D721Med (cell line): ENCODE data around the gene DENND5A.

Experiments
- DNase-seq: peaks from one replicate; pipeline ENCODE4 v3.0.0; 2011; ENCODE audit warnings: low spot score; ENCODE audit not compliant: insufficient read length
- FAIRE-seq: peaks from 2 replicates; lab custom pipeline; 2011; peaks lifted over from hg19 to GRCh38; lab: Jason Lieb, UNC
- TF ChIP-seq, protein P1 (sequence below): IDR thresholded peaks from 2 replicates; pipeline ENCODE4 v1.5.1; 2012; ENCODE audit warnings: mild to moderate bottlenecking, control low read depth; ENCODE audit not compliant: insufficient read depth; ENCODE audit errors: missing control alignments

The DENND5A gene

DNA sequence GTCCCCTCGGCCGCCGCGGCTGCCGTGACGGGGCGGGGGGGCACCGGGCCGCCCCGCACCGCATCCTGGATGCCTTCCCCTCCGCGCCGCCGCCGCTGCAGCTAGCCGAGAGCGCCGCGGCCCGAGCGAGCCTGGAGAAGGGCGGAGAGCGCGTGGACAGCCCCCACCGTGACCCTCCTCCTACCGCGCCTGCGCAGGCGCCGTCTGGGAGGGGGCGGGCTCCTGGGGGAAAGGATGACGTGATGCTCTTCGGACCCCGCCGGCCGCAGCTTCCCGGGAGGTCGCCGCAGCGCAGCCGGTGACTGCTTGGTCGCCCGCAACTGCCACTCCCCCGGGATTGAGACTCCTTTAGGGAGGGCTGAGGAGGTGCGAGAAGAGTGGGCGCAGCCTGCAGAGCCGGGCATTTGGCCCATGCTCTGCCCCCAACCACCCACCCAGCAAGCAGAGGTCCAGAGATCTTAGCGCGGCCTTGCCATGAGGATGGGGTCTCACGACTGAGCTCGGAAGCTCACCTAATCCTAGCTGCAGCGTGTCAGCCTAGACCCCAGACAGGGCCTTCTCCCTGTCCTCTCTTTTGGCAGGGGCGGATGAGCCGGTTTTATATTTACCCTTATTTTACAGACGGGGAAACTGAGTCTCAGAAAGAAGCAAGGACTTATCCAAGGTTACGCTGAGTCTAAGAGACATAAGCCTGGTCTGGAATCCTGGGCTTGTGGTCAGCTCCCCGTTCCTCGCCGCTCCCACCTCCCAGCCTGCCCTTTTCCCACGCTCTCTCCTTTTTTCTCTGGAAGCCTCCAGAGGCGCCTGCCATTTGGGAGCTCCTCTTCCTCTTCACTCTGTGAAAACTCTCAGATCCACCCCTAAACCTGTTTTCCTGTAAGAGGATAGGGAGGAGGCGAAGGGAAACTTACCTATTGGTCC, at the start of gene DENND5A:
Gene DENND5A, minus strand, starts transcription at position 140 of the 921 bp plus-strand sequence. CDS start 281 bp downstream, outside the sequence.
- TF ChIP-seq, protein P1, sequence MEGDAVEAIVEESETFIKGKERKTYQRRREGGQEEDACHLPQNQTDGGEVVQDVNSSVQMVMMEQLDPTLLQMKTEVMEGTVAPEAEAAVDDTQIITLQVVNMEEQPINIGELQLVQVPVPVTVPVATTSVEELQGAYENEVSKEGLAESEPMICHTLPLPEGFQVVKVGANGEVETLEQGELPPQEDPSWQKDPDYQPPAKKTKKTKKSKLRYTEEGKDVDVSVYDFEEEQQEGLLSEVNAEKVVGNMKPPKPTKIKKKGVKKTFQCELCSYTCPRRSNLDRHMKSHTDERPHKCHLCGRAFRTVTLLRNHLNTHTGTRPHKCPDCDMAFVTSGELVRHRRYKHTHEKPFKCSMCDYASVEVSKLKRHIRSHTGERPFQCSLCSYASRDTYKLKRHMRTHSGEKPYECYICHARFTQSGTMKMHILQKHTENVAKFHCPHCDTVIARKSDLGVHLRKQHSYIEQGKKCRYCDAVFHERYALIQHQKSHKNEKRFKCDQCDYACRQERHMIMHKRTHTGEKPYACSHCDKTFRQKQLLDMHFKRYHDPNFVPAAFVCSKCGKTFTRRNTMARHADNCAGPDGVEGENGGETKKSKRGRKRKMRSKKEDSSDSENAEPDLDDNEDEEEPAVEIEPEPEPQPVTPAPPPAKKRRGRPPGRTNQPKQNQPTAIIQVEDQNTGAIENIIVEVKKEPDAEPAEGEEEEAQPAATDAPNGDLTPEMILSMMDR = peak; percentile 1
- DNase-seq = peak; percentile 98
- FAIRE-seq = no peak

DNA sequence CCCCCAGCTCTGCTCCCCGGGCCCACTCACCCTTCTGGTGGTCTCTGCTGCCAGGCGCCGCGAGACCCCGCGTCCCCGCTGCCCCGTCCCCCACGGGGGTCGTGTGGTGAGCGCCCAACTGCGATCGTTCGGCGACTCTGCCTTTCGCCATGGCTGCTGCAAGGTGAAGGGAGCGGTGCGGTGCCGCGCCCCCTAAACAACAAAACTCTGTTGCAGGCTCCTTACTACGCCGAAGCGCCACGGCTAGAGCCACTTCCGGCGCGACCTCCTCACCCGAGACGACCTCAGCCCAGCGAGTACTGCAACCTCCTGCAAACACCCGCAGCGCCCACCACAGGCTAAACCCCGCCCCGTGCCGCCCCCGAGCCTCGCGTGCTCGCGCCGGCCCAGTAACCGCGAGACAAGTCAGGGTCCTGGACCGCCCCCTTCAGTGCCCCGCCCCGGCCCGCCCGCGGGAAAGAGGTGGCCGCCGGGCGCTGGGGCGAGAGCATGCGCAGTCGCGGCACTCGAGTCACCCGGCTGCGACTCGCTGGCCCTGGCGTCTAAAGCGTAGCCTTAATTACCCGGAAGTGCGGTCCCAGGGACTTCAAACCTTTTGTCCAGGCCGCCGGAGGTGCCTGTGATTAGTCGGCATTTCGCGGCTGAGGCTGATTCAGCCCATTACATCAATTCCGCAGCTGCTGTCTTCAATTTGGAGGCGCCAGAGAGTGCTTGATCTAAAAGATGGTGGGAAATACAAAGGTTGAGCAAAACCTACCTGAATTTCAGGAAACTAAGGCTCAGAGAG, 49.3 kb upstream of the DENND5A start, which contains the start of gene TMEM41B:
Gene TMEM41B, minus strand, starts transcription at position 303 of the 787 bp plus-strand sequence. Its CDS starts 152 bp downstream, at position 151.
- FAIRE-seq (no peak), DNase-seq (peak; percentile 86)
- TF ChIP-seq, protein P1 = peak; percentile 7

DNA sequence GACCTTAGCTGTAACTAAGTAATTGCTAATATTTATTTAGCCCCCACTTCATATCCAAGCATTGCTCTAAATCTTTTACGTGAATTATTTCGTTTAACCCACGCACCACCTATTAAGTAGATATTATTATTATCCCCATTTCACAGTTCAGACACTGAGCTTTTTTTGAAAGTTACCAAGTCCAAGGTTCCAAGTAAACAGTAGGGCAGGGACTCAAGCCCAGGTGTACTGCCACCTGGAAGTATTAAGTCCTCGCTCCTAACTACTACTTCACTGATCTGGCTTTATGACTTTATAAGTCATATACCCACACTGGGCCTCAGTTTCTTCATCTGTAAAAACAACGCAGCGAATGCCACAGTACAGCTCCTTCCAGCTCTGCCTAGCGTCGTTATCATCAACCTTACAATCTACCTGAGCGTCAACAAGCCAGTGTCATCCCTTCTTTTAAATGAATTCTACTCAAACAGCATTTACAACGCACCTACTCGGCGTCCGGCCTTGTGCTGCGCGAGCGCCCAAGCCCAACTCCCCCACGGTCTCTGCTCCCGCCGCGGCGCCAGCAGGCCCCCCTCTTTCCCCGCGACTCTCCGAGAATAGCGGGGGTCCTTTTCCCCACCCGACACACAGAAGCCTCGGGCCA, 48.6 kb upstream of the DENND5A start:
- DNase-seq = no peak
- TF ChIP-seq, protein P1 = no peak
- FAIRE-seq = no peak

DNA sequence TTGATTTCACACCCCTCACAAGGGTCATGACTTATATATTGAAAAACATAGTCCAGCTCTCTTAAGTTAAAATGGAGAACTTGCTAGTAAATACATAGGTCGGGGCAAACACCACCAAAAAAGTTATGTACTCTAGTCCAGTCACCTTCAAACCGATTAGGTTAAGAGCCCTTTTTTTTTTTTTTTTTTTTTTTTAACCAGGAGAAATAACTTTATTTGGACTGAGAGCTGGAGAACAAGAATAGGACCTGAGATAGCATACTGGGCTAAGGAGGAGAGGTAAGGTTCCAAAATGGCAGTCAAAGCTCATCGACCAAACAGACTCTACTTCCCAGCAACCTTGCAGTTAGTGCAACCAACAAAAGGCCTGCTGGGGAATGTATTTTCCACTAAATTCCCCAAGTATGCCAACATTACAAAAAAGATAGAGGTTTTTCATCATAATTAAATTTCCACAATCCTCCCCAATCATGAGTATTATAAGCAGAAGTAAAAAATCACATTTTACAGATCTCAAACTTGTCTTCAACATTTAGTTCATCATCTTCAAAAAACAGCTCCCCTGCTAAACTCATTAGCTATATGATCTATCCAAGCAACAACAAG, 45.4 kb upstream of the DENND5A start:
- FAIRE-seq (no peak), DNase-seq (no peak)
- TF ChIP-seq, protein P1 = no peak

DNA sequence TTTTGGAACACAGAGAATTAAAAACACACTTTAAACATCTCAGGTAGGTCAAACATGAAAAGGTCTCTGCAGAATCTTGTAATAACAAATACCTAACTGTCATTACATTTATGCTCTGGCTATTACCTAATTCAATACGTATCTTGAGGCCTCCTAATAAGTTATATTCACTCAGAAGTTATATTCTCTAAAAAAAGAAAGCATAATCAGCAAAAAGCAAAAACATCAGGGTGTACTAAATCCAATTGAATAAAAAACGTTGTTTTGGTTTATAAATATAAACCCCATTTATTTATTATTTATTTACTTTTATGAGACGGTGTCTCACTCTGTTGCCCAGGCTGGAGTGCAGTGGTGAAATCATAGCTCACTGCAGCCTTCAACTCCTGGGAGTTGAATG, 39.0 kb upstream of the DENND5A start:
- no peak for FAIRE-seq
- DNase-seq = no peak
- TF ChIP-seq, protein P1 = no peak

DNA sequence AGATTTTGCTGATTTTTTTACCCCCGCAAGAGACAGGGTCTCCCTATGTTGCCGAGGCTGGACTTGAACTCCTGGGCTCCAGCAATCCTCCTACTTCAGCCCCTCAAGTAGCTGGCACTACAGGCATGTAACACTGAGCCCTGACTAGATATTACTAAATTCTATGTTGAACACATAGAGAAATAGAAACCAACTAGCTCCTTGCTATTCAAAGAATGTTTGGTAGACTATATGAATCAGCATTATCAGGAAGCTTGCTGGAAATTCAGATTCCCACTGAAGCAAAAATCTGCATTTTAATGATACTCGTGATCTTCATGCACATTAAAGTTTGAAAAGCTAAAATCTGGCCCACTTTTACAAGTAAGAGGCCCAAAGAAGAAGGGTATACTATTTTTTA, 37.3 kb upstream of the DENND5A start:
- FAIRE-seq (no peak), DNase-seq (no peak)
- TF ChIP-seq, protein P1 = no peak
